GM23248 (cell line): ENCODE data around the gene TCF4.

Experiments
- EZH2 ChIP-seq: fragments of 200-600 bp; sonication (generic); IDR thresholded peaks from 2 replicates; pipeline ENCODE4 v1.6.1; 2018; ENCODE audit warnings: antibody characterized with exemption, mild to moderate bottlenecking; ENCODE audit not compliant: insufficient read depth, poor library complexity, severe bottlenecking
- EZH2phosphoT487 ChIP-seq: fragments of 200-600 bp; sonication (generic); IDR thresholded peaks from 2 replicates; pipeline ENCODE4 v1.6.1; 2018; ENCODE audit warnings: antibody characterized with exemption, moderate library complexity, mild to moderate bottlenecking, low read depth; ENCODE audit not compliant: insufficient read depth

DNA sequence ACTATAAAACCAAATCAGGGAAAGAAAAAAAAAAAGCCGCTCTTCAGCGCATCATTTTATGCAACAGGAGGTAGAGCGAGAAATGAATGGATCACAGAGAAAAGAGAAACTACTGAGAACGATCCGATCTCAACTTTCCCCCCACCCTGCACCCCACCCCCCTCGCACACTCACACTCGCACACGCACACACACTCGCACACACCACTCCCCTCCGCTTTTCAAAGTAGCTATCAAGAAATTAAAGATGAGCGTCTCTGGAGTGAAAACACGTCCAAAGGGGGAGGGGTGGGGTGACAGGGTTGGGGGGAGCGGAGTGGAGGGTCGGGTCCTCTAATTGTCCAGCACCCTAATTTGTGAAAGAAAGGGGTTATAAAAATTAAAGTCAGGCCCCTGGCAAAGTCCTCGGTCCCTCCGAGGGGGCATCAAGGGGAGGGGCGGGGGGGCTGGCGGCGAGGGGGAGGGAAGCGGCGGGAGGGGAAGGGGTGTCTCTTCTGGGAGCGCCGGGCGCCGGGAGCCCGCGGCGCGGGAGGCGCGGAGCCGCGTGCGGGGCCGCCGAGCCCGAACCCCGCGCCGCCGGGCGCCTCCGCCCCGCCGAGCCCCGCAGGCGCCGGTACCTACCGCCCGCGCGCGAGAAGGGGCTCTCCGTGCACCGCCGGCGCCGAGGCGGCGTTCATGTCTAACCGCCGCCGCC, 428 bp downstream of the TCF4 start:
- TF ChIP-seq EZH2 (no peak), EZH2phosphoT487 (no peak)
